Heart left ventricle (tissue), 16 donors: ENCODE data around the gene TPST1. TPM values are rescaled to one million over a fixed set of nuclear protein-coding genes. Genes with fewer than 3 reads are reported as not detected.

Experiments used
- ATAC-seq, 4 donors: fragments of 200-7000 bp; cut with Tn5 transposase; one replicate each; pipeline ENCODE4 v1.9.1; 2020 to 2022; ENCODE audit warnings: moderate library complexity in 4 of 4, mild to moderate bottlenecking in 3 of 4, moderate number of reproducible peaks in 1 of 4
- DNase-seq, 5 donors: peaks; one replicate each; pipeline ENCODE4 v3.0.0-alpha.2; 2020
- H3K27ac ChIP-seq, 12 donors: fragments of 200-600 bp; sonication (generic) in 4 of 12; one replicate each; pipeline versions ENCODE4 v1.5.0 to v1.8.0; 2016 to 2022; ENCODE audit warnings: mild to moderate bottlenecking in 2 of 12
- H3K27me3 ChIP-seq, 9 donors: fragments of 200-600 bp; sonication (generic) in 2 of 9; one replicate each; pipeline versions ENCODE4 v1.5.1 to v1.8.0; 2016 to 2022; ENCODE audit warnings: mild to moderate bottlenecking in 3 of 9
- H3K36me3 ChIP-seq, 9 donors: fragments of 200-600 bp; sonication (generic) in 2 of 9; one replicate each; pipeline versions ENCODE4 v1.5.0 to v1.8.0; 2018 to 2022; ENCODE audit warnings: mild to moderate bottlenecking in 2 of 9
- H3K4me1 ChIP-seq, 12 donors: fragments of 200-600 bp; sonication (generic) in 4 of 12; one replicate each; pipeline versions ENCODE4 v1.5.0 to v1.8.0; 2016 to 2022; ENCODE audit warnings: mild to moderate bottlenecking in 3 of 12
- H3K4me3 ChIP-seq, 12 donors: fragments of 200-600 bp; sonication (generic) in 4 of 12; one replicate each; pipeline versions ENCODE4 v1.5.0 to v1.8.0; 2017 to 2022; ENCODE audit warnings: mild to moderate bottlenecking in 9 of 12, moderate library complexity in 4 of 12
- H3K9me3 ChIP-seq, 12 donors: fragments of 200-600 bp; sonication (generic) in 4 of 12; one replicate each; pipeline versions ENCODE4 v1.5.0 to v1.8.0; 2016 to 2022; ENCODE audit warnings: mild to moderate bottlenecking in 1 of 12
- POLR2A ChIP-seq, 2 donors: fragments of 450-650 bp; IDR thresholded peaks; one replicate each; pipeline ENCODE4 v1.6.1; 2017; ENCODE audit warnings: antibody characterized with exemption in 2 of 2, mild to moderate bottlenecking in 2 of 2, moderate library complexity in 2 of 2
- WGBS, 4 donors: extraction: QIAGEN DNeasy Blood & Tissue Kit in 2 of 4; methylation state at CpG; one replicate each; pipeline versions ENCODE4 v1.1.5 to v1.1.7; 2013 to 2018; 5-methylcytosine and 5-hydroxymethylcytosine counted together
- intact Hi-C, 10 donors: fragments of 100-400 bp; cut with DNase I; formaldehyde crosslinking; loops; one replicate each; pipeline versions ENCODE4 v1.11.1 to v1.14.2; 2022
- polyA plus RNA-seq, 2 donors: library from polyadenylated mRNA; stranded (reverse); fragments of 200-250 nt; gene quantifications; one replicate each; pipeline ENCODE4 v1.2.3, GENCODE V29; 2013
- total RNA-seq, 9 donors: library from RNA; depleted of rRNA in 2 of 9; stranded (reverse); fragments of >200 nt in 2 of 9; fragmentation: NEBNext Ultra II Directional in 3 of 9; extraction: Animal tissue kit (Norgen Biotek cat#: 25700) in 3 of 9; gene quantifications; one replicate each; pipeline versions ENCODE4 v1.1.0 to v1.2.4, GENCODE V29; 2016 to 2023
- TF ChIP-seq, protein P1 (sequence below), 12 donors: fragments of 200-600 bp; sonication (generic) in 4 of 12; IDR thresholded peaks; one replicate each; pipeline versions ENCODE4 v1.5.0 to v1.8.0; 2018 to 2022; ENCODE audit warnings: antibody characterized with exemption in 12 of 12, mild to moderate bottlenecking in 5 of 12
- donor health status: ischemic (EF 13 %, LVEDD 7.1; RV severe dilation, severe dysfunction).
- donor health status: healthy with polysubstance abuse.
- donor health status: DM: no; HTN: yes; CAD: no.
- donor health status: DM: no; HTN: no; CAD: no.
- donor health status: ischemic (EF 25% LVEDD 6.9; RV normal size, moderate dysfunction).
- donor health status: ischemic (EF 25% LVEDD 5.7; RV mildly dilated, moderate dysfunction).
- donor health status: healthy.
- donor health status: DM: yes; HTN: yes; CAD: no.
- donor health status: ischemic (EF 35%, LVEDD 5.7; RV mildly dilated, moderate dysfunction).
- donor health status: nonischemic (EF 11% LVEDD 7.7; RV severe dilation, severe dysfunction).
- donor health status: DM: yes; HTN: yes; CAD: no.
- donor health status: PGD.
- donor health status: ischemic (EF 29% LVEDD 5.4; RV normal size, mild dysfunction).
- donor health status: nonischemic (EF 23%, LVEDD 6.1; RV moderate dilation, normal function).

The TPST1 gene
- total and polyA plus RNA-seq, 11 donors: 1.9 to 10.8 (median 5.5) TPM

DNA sequence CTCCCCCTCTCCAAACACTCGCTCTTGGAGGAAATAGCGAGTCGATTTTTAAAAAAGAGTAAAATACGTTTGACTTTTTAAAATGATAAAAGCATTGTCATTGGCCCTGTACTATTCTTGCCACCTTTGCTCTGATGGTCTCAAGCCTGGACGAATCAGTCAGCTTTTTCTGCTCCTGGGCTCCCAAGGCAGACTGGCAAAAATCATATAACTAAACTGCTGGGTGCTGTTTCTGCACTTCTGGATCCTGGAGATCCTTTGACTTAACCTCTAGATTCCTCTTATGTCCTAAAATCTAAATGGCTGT is 1.8 kb downstream of the TPST1 start:
- DNase-seq: no peak
- Histone ChIP-seq H3K4me3 (peak overlapping the region in 8 of 12 donors; percentile 67 to 99 (median 94)), H3K27ac (peak overlapping the region in 3 of 12 donors; percentile 0 to 16 (median 6)), H3K9me3 (no peaks in the 10 kb centered on the region), H3K27me3 (no peaks in the 10 kb centered on the region), H3K36me3 (peaks cover 0 to 4% (median 0%) of the 10 kb centered on the region in 9 donors), H3K4me1 (peaks cover 0 to 29% (median 12%) of the 10 kb centered on the region in 12 donors)
- TF ChIP-seq, protein P1, sequence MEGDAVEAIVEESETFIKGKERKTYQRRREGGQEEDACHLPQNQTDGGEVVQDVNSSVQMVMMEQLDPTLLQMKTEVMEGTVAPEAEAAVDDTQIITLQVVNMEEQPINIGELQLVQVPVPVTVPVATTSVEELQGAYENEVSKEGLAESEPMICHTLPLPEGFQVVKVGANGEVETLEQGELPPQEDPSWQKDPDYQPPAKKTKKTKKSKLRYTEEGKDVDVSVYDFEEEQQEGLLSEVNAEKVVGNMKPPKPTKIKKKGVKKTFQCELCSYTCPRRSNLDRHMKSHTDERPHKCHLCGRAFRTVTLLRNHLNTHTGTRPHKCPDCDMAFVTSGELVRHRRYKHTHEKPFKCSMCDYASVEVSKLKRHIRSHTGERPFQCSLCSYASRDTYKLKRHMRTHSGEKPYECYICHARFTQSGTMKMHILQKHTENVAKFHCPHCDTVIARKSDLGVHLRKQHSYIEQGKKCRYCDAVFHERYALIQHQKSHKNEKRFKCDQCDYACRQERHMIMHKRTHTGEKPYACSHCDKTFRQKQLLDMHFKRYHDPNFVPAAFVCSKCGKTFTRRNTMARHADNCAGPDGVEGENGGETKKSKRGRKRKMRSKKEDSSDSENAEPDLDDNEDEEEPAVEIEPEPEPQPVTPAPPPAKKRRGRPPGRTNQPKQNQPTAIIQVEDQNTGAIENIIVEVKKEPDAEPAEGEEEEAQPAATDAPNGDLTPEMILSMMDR (IDR thresholded peaks at IDR 0.05): no peak
- no peak for TF ChIP-seq POLR2A (IDR thresholded peaks at IDR 0.05)
- no peak for ATAC-seq
- 40 to 53% (median 47%) methylated on average over 5 of the region's 5 CpGs for WGBS, 4 donors
- intact Hi-C loops: loop anchor here in 5 of 10 donors (5.0 to 10.0 kb wide), 3 partner anchors 55 to 65 kb away; no protein-coding TSS in a partner anchor

- 56 to 64% (median 62%) methylated on average over 3 of the region's 3 CpGs for WGBS, 4 donors
- H3K36me3 ChIP-seq: peaks cover 0 to 4% (median 0%) of the 10 kb centered on the region in 9 donors
- no peak overlapping the region for H3K27ac ChIP-seq
- no peak for TF ChIP-seq POLR2A (IDR thresholded peaks at IDR 0.05)
- TF ChIP-seq, protein P1 (IDR thresholded peaks at IDR 0.05): no peak
- ATAC-seq (no peak), DNase-seq (no peak)
- intact Hi-C loops: loop anchor here in 5 of 10 donors (5.0 to 10.0 kb wide), 3 partner anchors 55 to 65 kb away; no protein-coding TSS in a partner anchor
- H3K4me1 ChIP-seq: peaks cover 0 to 29% (median 12%) of the 10 kb centered on the region in 12 donors
- H3K27me3 ChIP-seq: no peaks in the 10 kb centered on the region
- no peaks in the 10 kb centered on the region for H3K9me3 ChIP-seq
- peak overlapping the region in 2 of 12 donors; percentile 82 to 98 for H3K4me3 ChIP-seq
These were observed 2.4 kb downstream of the TPST1 start for GRCh38 chr7:66207540-66207939.

DNA sequence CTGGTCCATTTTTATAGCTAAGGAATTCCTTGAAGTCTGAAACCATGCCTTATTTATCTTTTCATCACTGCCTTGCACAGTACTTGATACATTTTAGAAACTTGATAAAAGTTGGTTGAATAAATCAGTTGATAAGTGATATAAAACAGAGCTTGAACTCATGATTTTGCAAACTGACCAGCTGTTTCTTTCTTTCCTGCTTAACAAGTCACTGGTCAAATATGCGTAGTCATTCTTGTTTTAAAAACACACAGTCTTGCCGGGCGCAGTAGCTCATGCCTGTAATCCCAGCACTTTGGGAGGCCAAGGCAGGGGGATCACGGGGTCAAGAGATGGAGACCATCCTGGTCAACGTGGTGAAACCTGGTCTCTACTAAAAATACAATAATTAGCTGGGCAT is 6.3 kb downstream of the TPST1 start:
- H3K4me3 ChIP-seq: no peak overlapping the region
- ATAC-seq: peak in 1 of 4 donors; percentile 28
- TF ChIP-seq POLR2A (IDR thresholded peaks at IDR 0.05): no peak
- TF ChIP-seq, protein P1 (IDR thresholded peaks at IDR 0.05): no peak
- no peaks in the 10 kb centered on the region for H3K27me3 ChIP-seq
- intact Hi-C loops: no loop called here
- peaks cover 0 to 21% (median under 1%) of the 10 kb centered on the region in 12 donors for H3K4me1 ChIP-seq
- peak overlapping the region in 1 of 12 donors; percentile 53 for H3K27ac ChIP-seq
- no peaks in the 10 kb centered on the region for H3K9me3 ChIP-seq
- peaks cover 0 to 4% (median 0%) of the 10 kb centered on the region in 9 donors for H3K36me3 ChIP-seq
- 68 to 81% (median 78%) methylated on average over 5 of the region's 5 CpGs for WGBS, 4 donors
- DNase-seq: no peak

GRCh38 chr7:66213637-66214036 is 8.5 kb downstream of the TPST1 start:
- TF ChIP-seq POLR2A (IDR thresholded peaks at IDR 0.05): no peak
- TF ChIP-seq, protein P1 (IDR thresholded peaks at IDR 0.05): no peak
- no peak for ATAC-seq
- Histone ChIP-seq H3K4me1 (no peaks in the 10 kb centered on the region), H3K27ac (no peak overlapping the region), H3K9me3 (no peaks in the 10 kb centered on the region), H3K36me3 (peaks cover 0 to 4% (median 0%) of the 10 kb centered on the region in 9 donors), H3K4me3 (no peak overlapping the region), H3K27me3 (no peaks in the 10 kb centered on the region)
- intact Hi-C loops: no loop called here
- WGBS, 4 donors: 90 to 95% (median 93%) methylated on average over 6 of the region's 6 CpGs
- DNase-seq: no peak
